Stromal cell of bone marrow (primary cell): ENCODE measurements around the gene BOK.

Experiments used
- DNase-seq: peaks from one replicate; pipeline ENCODE4 v3.0.0-alpha.2; 2012; ENCODE audit warnings: low read depth

Gene BOK

DNA sequence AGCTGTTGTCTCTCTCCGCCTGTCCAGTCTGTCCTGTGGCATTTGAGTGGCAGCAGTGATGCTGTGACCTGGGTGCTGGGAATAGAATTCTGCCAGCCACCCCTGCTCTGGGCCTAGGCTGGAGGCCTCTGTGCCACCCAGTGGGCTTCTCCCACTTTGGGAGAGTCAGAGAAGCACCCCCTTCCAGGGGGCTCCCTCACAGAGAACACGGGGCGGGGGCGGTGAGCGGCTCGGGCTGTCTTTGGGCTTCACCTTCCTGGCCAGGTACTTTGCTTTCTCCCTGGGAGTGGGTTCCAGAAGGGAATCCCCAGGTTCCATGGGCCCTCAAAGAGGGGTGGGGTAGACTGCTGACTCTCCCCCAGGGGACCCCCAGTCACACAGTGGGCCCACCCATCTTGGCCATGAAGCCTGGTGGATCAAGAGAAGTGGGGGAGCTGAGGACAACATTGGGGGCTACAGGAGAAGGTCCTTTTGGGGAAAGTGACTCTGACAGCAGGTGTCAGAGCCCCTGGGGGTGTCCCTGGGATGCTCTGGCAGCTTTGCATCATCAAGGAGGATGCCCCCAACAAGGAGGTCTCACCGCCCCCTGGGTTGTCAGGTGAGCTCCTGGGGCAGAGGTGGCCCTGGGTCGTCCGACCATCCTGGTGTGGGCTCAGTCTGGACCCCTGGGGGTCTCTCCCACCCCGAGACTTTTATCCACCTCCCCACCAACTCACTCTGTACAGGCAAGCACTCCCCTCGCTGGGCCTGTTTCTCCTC is 18.8 kb upstream of the BOK start:
- no peak for DNase-seq

DNA sequence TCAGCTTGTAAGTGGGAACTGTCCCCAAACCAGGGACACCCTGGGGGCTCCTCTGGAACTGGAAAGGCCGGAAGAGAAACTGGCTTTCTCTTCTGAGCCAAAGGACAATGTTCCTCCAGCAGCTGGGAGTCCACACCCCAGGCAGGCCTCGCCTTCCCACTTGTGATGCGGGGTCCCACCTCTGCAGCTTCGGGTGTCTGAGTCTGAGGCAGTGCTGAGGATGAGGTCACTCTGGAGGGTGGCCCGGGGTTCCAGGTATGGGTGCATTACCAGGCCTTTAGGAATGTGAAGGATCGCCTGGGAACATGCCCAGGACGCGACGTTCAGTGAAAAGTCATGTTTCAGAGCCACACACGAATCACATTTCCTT is 18.2 kb upstream of the BOK start:
- no peak for DNase-seq

DNA sequence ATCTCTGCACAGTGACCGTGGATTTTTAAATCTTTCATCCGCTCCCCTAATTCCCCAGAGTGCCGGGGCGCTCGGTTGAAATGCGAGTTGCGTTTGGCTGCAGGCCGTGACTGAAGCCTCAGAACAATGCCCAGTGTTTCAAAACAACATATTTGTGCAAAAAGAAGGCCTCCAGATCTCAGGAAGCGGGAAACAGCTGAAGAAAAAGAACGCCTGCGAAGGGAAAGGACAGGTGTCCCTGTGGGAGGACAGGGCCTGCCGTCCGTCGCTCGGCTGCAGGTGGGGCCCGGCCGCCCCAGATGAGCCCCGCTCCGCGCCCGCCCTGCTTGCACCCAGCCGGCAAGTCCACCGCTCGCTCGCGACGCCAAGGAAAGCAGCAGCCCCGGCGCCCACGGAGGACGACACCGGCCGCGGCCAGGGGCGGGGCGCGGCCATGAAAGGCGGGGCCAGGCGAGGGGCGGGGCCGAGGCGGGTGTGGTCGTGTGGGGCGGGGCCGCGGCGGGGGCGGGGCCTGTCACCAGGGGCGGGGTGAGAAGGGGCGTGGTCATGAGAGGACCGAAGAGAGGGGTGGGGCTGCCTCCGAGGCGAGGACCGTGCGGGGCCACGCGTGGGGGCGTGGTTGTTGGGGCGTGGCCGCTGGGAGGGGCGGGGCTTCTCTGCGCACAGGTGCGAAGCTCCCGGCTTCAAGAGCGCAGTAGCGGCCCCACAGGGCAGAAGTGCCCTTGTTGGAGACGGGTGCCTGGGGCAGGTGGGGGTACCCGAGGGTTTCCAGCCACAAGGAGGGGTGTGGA is 17.6 kb upstream of the BOK start:
- no peak for DNase-seq

DNA sequence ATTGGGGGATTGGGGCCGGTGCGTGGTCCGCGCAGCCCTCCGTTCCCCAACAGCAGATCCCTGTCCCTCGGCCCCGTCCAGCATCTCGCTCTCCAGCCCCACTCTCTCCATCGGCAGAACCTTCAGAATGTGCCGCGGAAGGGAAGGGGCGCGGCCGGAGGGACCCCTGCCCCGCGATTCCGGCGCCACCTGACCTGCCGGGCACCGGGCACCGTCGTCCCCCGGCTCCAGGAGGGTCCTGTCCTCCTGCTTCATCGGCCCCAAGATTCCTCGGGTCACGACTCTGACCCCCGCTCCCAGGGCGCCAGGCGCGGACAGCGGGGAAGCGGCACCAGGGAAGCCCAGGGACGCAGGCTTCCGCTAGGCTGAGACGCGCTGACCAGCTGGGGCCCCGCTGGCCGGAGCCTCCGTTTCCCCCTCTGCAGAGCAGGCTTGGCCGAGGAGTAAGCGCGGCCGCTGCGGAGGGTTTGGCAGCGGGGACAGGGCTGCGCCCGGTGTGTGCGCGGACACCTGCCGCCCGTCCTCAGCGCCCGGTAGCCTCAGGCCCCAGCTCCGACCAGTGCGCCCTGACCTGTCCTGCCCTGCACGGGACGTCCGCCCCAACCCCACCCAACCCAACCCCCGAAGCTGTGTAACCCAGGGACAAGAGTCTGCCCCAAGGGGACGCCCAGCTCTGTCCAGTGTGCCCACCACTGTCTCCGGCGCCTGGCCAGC is 16.8 kb upstream of the BOK start:
- no peak for DNase-seq

DNA sequence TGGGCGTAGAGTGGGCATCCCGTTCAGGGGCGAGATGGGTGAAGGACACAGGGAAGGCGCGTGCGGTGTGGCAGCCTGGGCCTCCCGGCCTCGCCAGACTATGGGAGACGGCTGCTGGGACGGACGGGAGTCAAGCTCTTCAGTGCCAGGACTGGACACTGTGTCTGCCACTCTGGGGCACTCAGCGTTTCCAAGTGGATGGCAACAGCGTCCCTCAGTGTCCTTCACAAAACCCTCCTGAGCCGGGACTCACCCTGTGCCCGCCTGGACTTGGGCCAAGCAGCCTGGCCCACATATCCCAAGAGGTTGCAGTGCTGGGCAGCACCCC is 16.3 kb upstream of the BOK start:
- DNase-seq = no peak

DNA sequence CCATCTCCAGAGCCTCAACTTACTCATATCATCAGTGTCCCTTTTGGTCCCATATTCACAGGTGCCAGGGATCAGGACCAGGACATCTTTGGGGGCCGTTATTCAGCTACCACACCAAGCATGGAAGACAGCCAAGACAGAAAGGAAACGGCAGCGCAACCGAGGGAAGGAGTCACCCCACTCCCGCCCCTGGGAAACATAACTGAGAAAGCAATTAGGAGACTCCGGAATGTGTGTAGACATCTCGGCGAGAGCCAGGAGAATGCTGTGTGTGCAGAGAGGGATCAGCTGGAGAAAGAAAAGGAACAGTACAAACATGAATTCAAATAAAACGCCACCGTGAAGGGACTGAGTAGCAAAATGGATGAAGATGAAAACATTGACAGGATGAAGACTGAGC is 13.4 kb upstream of the BOK start:
- DNase-seq = no peak

DNA sequence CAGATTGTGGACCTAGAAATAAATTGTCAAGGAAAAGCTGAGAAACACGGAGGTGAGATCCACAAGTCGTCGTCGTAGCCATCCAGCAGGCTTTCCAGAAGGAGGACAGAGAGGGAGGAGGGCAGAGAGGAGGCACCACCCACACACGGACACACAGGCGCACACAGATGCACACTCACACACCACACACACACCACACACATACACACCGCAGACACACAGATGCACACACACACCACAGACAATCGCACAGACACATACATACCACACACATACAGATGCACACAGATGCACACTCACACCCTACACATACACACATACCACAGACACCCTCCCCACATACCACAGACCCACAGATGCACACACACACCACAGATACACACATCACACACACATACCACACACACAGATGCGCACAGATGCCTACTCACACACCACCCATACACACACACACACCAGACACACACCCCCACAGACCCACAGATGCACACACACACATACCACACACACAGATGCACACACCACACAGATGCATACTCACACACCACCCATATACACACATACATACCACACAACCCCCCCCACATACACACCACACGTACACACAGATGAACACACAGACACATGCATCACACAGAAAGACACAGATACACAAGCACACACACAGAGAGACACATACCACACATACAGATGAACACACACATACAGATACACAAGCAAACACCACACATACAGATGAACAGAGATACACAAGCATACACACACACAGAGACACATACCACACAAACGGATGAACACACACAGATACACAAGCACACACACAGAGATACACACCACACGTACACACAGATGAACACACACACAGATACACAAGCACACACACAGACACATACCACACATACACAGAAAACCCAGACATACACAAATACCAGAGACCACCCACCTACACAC is 12.7 kb upstream of the BOK start:
- no peak for DNase-seq

DNA sequence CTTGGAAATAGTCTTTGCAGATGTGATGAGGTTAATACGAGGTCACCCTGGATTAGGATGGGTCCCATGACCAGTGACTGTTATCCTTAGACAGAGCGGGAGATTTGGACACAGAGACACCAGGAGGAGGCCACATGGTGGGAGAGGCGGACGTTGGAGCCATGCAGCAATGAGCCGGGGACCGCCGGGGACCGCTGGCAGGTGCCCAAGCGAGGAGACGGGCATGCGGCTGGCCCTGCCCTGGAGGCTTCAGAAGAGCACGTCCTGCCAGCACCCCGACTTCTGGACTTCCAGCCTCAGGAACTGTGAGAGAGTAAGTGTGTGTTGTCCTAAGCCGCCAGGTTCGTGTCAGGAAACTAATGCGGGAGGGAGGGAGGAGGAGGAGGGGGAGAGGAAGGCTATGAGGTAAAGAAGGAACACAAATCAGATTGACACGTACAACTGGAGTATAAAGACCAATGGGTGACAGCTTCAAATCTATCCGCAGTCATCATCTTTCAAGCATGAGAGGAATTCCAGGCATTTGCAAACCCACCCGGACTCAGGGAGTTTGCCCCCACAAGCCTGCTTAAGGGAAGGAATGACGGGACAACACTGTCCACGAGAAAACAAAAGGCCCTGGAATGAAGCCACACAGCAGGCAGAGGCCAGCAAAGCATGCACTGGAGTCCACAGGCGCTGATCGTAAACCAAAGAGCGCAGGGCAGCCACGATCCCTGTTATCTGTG is 11.6 kb upstream of the BOK start:
- DNase-seq = peak; percentile 45

DNA sequence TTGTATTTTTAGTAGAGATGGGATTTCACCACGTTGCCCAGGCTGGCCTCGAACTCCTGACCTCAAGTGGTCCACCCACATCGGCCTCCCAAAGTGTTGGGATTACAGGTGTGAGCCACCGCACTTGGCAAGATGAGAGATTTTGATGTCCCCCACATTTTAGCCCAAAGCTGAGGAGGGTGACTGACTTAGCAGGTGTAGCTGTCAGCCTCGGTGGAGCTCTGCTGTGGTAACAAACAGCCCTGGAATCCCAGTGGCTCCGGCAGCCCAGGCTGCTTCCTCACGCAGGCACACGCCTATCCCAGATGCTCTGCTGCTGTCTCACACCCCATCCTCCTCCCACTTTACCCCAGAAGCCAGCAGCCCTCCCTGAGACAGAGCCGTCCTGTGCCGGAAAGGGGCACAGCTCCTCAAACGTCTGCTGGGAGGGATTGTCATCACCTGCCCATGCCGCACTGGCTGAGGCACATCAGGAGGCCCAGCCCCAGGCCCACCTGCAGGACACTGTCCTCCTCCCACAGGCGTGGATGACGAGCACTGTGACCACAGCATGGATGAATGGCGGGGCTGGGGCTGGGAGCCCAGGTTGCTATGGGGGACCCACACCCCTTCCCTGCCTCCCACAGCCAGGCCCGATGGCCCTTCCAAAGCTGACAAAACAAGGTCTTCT is 10.6 kb upstream of the BOK start:
- no peak for DNase-seq

DNA sequence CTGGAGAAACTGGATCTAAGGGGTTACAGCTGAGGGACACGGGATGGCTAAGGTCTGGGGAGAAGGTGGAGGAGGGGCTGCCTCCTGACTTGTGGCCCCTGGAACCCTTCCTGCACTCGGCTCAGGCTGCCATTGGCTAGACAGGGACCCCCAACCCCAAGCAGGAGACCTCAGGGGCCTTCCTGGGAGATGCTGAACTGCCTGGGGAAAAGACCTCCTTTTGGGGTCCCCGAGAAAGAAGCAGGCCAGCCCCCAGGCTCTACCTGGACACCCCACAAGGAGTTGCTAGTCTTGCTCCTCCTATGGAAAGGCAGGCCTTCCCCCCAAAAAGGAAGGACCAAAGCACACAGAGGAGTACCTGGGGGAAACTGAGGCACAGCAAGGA is 10.1 kb upstream of the BOK start:
- no peak for DNase-seq

DNA sequence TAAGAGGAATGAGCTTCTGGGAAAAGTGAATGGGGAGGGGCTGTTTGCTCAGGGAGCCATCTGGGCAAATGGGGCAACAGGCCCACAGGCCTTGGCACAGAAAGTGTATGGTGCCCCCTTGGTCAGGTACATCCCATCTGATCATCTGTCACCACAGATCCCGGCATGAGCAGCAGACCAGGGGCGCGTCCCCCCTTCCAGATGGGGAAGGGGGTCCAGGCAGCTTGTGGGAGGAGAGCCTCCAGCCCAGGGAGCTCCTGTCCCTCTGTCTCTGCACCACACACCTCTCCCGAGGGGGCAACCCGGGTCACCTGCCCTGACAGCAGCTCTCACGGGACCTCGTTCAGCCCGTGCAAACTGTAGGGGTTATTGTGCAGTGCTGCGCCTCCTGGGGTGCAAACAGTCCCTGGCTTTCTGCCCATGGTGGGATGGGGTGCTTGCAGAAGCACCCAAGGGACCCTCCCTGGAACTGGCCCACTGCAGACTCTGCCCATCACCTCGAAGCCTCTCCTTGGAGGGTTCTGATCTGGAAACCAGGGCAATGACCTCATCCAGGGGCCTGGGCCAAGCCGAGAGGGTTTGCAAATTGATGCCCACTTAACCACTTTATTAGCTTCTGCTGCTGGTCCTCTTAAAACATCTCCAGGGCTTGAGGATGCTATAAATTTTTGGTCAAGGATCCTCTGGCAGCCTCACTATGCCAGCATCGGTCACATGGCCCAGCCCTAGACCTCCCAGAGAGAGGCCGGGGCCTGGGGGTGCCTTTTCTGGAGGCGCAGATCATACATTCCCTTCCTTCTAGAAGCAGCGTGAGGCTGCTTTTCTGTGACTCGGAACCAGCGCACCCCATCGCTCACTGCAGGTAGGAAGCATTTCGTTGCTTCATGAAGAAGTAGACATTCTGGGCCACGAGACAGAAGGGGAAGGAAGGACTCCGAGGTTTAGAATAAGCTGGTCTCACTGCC is 7.6 kb upstream of the BOK start:
- no peak for DNase-seq

DNA sequence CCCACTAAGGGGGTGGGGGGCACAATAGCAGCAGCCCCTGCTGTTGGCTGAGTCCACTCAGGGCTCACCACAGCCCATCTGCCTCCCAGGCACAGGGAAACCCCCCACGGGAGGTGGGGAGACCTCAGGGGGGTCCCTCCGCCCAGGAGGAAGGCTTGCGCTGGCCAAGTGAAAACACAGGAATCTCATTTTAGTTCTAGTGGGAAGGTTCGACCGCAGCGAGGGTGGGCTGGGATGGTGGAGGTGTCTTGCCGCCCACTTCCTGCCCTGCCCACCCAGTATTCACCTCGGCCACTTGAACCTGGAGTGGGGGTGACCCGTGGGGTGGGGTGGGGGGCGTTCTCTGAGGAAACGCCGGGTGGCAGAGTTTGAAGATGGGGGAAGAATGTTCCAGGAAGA is 6.9 kb upstream of the BOK start:
- DNase-seq = no peak

DNA sequence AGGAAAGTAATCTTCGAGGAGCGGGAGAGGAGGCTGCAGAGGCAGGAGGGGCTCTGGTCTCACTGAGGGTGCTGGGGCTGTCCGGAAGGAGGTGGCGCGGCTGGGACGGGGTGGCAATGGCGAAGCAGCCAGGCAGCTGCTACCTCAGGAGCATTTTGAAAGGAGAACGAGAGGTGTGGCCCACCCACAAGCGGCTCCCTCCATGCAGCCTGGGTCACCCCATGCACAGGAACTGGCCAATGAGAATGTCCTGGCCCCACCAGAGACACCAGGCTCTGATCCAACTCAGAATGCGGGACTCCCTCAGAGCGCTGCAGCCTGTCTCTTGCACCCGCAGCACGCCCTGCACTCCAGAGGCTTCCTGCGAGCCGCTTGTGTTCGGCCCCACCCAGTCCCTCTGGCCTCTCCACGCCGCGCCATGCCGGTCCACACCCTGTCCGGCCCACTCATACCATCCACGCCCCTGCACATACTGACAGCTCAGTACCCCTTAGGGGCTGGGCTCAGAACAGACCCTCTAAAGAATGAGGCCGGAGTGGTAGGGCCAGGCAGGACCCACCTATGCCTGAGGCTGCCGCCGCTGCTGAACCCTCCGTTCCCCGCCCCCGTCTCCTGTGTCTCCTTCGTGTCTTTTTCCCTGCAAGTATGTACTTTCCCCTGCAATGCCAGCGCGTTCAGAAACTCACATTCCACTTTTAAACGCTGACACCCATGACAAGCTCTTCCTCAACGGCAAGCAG is 6.4 kb upstream of the BOK start:
- DNase-seq = no peak

DNA sequence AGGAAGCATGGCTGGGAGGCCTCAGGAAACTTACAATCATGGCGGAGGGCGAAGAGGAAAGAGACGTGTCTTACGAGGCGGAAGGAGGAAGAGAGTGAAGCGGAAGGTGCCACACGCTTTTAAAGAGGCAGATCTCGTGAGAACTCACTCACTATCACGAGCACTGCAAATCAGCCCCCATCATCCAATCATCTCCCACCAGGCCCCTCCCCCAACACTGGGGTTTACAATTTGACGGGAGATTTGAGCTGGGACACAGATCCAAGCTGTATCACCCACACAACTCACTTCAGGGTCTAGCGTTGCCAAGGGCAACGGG is 5.1 kb upstream of the BOK start:
- no peak for DNase-seq

DNA sequence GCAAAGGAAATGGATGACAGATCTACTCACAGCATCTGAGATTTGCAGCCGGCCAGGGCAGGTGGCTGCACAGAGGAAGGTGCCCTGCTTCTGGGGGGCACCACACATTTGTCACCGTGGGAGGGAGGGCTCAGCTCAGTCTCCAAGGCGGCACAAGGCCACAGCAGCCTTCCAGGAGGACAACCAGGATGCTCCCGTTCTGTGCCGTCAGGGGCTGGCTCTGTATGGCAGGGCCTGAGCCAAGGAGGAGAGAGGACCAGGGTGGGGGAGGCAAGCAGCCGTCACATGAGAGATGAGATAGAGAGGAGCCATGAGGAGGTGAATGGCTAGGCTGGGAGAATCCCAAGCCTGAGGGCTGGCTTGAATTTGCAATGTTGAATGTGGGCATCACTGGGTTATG is 4.6 kb upstream of the BOK start:
- DNase-seq = no peak

DNA sequence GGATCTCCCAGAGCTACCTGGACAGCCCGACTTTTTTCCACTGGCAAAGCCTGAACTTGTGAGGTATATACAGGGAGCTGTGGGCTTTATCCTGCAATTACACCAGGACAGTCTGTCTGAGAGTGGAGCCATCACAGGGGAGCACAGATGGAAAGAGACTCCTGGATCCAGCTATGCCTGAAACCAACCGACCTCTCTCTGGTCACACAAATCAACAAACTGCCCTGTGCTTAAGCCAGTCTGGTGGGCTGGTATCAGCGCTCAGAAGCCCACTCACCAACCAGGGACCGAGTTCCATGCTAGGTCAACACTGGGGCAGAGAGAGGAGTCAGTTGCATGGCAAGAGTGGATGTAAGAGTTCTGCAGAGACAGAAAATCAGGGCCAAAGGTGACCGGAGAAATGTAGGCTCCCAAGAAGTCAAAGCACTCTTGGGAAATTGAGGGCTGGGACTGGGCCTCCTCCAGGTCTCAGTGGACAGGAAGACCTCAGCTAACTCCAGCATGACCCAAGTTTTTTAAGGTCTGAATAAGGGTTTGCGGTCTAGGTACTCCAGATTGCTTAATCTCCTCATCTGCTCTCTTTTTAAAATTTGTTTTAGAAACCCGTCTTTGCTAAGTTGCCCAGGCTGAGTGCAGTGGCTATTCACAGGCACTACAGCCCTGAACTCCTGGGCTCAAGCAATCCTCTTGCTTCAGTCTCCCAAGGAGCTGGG is 3.8 kb upstream of the BOK start:
- DNase-seq = no peak

DNA sequence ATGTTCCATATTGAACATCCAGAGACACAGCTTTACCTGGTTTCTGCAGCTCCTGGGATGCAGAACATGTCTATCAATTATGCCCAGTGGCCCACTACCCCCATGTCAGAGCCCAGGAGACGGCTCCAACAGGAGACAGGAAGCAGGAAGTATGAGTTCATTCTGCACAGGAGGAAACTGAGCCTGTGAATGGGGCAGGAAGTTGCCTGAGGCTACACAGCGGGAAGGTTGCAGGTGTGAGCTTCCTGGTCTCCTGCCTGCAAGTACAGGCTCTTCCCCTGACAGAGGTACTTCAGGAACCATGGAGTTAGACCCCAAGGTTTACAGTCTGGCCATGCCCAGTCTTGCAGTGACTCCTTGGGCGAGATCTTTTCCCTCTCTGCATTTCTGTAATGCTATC is 2.8 kb upstream of the BOK start:
- DNase-seq = no peak

DNA sequence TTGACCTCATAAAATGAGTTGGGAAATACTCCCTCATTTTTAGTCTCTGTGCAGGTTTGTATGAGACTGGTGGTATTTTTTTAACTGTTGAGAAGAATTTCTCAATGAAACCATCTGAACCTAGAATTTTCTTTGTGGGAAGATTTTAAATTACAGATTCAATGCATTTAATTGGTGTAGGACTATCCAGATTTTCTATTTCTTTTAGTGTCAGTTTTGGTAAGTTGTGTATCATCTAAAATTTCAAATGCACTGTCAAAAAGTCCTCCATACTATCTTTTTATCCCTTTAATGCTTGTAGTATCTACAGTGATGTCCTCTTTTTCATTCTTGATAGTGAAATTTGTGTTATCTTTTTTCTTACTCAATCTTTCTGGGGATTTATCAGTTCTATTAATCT is 1.8 kb upstream of the BOK start:
- DNase-seq = no peak
